NOMO-1 (cell line): ENCODE measurements around the gene NOB1.

Experiments used
- DNase-seq, 2 experiments: peaks; one replicate each; lab custom pipeline; 2025; ENCODE audit not compliant: unreplicated experiment in 2 of 2; lab: John Stamatoyannopoulos, UW

Gene NOB1

DNA sequence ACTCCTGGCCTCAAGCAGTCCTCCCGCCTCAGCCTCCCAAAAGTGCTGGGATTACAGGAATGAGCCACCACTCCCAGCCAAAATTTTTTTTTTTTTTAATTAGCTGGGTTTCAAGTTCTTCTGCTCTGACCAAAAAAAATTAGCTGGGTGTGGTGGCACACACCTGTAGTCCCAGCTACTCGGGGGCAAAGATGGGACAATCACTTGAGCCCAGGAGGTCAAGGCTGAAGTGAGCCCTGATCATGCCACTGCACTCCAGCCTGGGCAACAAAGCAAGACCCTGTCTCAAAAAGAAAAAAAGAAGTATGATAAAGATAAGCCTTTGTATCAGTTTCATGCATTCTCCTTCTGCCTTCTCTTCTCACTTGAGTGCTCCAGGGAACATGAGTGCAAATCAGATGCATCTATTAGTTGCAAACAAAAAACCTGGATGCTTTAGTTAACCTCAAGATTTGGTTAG lies 30.3 kb downstream of the NOB1 start:
- DNase-seq, result no peak

DNA sequence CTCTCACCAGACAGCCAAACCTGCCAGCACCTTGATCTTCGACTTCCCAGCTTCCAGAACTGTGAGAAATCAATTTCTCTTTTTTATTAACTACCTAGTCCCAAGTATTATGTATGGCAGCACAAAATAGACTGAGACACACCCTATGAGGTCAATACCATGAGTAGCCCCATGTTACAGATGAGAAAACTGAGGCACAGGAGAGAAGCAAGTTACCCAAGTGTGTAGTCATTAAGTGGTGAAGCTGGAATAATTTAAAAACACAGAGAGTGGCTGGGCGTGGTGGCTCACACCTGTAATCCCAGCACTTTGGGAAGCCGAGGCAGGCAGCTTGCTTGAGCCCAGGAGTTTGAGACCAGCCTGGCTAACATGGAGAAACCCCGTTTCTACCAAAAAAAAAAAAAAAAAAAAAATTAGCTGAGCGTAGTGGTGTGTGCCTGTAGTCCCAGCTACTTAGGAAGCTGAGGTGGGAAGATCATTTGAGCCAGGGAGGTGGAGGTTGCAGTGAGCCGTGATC lies 33.2 kb downstream of the NOB1 start:
- no peak for DNase-seq

DNA sequence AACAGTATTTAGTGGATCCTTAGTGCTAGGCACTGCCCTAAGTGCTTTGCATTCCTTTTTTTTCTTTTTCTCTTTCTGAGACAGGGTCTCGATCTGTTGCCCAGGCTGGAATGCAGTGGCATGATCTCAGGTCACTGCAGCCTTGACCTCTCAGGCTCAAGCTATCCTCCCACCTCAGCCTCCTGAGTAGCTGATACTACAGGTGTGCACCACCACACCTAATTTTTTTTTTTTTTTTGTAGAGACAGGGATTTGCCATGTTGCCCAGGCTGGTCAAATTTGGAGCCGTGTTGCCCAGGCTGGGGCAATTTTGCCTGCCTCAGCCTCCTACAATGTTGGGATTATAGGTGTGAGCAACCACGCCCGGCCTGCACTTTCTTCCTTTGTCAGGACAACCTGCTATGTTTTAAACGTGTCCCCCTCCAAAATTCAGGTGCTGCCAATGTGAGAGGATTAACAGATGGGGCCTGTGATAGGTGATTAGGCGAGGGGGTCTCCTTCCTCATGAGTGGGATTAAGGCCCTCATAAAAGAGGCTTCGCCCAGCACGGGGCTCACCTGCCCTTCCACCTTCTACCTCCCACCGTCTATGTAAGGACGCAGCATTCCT lies 33.8 kb downstream of the NOB1 start:
- no peak for DNase-seq

- DNase-seq, result no peak
These were observed 36.5 kb downstream of the NOB1 start for GRCh38 chr16:69718111-69718764.

GRCh38 chr16:69717066-69717465 lies 37.7 kb downstream of the NOB1 start:
- no peak for DNase-seq

DNA sequence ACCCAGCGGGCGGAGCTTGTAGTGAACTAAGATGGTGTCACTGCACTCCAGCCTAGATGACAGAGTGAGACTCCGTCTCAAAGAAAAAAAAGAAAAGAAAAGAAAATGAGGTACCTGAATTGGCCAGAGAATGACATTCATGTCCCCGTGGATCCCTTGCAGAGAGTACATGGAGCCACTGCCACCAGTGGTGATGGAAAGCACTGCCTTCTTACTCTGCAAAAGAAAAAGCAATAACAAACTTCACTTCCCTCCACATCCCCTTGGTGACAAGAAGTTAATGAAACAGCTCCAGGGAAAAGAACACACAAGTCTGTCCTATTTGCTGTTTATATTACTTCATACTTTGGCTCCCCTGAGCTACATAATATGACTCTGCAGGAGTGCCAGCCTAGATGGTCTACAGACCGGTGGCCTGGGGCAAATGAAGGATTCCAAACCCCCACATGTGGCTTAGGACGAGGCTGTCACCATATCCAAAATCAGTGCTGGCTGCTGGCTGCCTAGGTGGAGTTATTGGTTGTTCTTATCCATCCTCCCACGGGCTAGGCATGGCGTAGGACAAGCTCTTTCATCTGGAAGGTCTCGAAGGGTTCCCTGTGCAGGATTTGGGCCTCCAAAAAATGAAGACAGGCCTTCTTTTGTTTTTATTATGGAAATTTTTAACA lies 41.7 kb downstream of the NOB1 start:
- DNase-seq, result no peak

GRCh38 chr16:69712277-69712676 lies 42.4 kb downstream of the NOB1 start:
- no peak for DNase-seq

DNA sequence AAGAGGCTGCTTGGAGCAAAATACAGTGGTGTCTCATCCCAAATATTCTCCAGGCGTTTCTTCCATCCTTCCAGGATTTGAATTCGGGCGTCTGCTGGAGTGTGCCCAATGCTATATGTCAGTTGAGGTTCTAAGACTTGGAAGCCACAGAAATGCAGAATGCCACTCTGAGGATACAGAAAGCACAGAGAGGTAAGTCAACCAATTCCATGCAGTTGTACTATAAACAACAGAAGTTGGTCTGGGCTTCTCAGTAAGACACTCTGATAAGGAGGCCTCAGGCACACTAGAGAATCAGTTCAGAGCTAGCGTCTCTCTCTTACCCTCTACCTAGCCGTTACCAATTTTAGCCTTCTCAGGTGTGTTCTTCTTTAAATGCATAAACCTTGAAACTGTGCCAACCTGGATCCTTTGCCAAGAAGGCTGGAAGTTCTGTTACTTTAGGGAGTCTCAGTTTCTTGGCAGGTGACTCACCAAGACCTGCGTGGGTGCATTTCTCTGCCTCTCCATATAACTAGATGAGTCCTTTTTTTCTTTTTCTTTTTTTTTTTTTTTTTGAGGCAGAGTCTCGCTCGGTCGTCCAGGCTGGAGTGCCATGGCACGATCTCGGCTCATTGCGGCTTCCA lies 43.5 kb downstream of the NOB1 start:
- no peak for DNase-seq

- DNase-seq, result peak in 1 of 2 experiments; percentile 73
These were observed 45.2 kb downstream of the NOB1 start for GRCh38 chr16:69709456-69710084.

- no peak for DNase-seq
These were observed 46.6 kb downstream of the NOB1 start for GRCh38 chr16:69707920-69708683.

DNA sequence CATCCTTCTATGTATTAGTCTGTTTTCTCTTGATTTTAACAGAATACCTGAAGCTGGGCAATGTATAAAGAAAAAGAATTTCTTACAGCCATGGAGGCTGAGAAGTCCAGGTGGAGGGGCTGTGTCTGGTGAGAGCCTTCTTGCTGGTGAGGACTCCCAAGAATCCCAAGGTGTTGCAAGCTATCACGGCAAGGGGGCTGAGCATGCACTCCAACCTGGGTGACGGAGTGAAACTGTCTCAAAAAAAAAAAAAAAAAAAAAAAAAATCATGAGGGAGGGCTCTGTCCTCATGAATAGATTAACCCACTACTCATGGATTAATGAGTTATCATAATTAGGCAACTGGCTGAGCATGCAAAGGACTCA lies 47.8 kb downstream of the NOB1 start:
- DNase-seq, result no peak

GRCh38 chr16:69706256-69706974 lies 48.3 kb downstream of the NOB1 start:
- DNase-seq, result peak in 1 of 2 experiments; percentile 14

DNA sequence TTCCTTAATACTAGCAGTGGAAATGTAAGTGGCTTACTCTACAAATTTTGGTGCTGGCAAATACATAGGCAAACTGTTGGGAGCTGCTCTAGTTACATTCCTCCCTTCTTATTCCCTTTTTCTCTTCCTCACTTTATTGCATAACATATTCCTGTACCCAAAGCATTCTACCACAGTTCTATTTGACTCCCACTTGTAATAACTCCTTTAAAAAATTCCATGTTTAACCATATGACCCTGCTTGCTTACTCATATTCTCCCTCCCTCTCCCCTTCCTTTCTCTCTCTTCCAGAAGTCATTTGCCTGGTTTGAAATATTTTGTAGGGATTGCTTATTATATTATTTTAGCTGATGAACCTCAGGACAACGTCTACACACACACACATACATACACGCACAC lies 51.1 kb downstream of the NOB1 start:
- DNase-seq, result no peak

DNA sequence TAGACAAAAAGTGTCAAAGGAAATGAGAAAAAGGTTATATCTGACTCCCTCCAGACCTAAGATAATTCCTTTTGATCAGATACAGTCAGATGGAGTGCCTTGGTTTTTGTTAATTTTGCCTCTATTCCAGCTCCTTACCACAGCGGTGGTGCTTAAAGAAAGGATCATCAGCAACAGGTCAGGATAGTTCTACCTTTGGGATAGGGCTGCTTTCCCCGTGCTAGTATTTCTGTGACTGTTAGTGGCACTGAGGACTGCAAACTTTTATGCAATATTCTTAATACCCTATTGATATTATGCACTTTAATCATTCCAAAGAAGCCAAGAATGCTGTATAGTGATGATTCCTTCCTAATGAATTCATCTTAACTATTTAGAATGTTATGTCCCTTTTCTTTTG lies 52.9 kb downstream of the NOB1 start:
- DNase-seq, result no peak

DNA sequence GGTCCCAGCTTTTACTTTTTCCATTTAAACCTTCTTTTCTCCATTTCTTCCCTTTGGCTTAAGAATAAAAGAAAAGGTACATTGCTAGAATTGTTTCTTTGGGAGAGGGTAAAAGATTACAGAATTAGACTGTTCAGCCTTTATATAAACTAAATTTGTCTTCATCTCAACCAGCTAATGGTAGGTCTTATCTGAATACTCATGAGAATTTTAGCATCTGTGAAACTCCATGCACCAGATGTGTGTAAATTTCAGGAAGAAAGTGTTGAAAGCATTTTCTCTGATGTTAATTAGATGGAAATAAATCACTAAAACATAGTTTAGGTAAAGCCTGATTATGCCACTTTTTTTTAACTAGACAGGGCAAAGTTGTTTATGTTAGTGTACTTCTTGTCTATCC lies 53.3 kb downstream of the NOB1 start:
- no peak for DNase-seq

DNA sequence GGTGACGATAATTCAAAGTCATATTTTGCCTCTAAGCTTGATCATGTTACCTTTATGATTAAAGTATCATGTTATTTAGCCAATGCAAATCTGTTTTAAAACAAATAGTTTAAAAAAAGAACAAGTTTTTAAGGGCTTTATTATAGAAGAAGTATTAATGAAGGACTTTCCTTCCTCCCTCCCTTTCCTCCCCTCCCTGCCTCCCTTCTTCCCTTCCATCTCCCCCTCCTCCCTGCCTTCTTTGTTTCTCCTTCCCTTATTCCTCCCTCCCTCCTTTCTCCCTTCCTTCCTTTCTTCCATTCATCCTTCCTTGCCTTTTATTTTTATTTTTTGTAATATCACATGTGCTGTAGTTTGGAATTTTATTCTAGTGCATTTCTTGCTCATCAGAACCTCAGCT lies 54.8 kb downstream of the NOB1 start:
- DNase-seq, result no peak

- DNase-seq, result no peak
These were observed 56.3 kb downstream of the NOB1 start for GRCh38 chr16:69698404-69698803.

DNA sequence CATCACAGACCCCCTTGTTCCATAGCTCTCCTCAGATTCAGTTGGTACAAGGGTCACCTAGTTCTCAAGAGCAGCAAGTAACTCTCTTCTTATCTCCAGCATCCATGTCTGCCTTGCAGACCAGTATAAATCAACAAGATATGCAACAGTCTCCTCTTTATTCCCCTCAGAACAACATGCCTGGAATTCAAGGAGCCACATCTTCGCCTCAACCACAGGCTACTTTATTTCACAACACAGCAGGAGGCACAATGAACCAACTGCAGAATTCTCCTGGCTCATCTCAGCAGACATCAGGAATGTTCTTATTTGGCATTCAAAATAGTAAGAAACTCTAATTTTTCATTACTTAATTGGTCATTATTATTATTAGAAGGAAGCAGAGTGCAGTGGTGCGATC lies 60.8 kb downstream of the NOB1 start:
- no peak for DNase-seq

DNA sequence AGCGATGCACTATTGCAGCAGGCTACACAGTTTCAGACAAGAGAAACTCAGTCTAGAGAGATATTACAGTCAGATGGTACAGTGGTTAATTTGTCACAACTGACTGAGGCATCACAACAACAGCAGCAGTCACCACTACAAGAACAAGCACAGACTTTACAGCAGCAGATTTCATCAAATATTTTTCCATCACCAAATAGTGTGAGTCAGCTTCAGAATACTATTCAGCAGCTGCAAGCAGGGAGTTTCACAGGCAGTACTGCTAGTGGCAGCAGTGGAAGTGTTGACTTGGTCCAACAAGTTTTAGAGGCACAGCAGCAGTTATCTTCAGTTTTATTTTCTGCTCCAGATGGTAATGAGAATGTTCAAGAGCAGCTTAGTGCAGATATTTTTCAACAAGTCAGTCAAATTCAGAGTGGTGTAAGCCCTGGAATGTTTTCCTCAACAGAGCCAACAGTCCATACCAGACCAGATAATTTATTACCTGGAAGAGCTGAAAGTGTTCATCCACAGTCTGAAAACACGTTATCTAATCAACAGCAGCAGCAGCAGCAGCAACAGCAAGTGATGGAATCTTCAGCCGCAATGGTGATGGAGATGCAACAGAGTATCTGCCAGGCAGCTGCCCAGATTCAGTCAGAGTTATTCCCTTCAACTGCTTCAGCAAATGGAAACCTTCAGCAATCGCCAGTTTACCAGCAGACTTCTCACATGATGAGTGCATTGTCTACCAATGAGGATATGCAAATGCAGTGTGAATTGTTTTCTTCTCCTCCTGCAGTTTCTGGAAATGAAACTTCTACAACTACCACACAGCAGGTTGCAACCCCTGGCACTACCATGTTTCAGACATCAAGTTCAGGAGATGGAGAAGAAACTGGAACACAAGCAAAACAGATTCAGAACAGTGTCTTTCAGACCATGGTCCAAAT lies 62.5 kb downstream of the NOB1 start:
- no peak for DNase-seq
